ENCODE data around the gene PADI2. TPM values are rescaled to one million over a fixed set of nuclear protein-coding genes. Genes with fewer than 3 reads are reported as not detected.

PADI2 gene
- total and polyA plus RNA-seq, 2 donors (not counting 3 experiments of a cell fraction or from before 2014, with no cell fraction given): not detected

GRCh38 chr1:17102232-17102631 is 17.0 kb downstream of the PADI2 start:
- intact Hi-C loops (cut with micrococcal nuclease): no loop called here
- ChIA-PET CTCF (no interaction called here), POLR2A (no interaction called here)
- Histone ChIP-seq H4K20me1 (replicated peaks; ENCODE audit: control insufficient read depth, extremely low read depth, insufficient read depth, low read length) (no peaks in the 10 kb centered on the region), H3K4me1 (ENCODE audit: control insufficient read depth, extremely low read depth, insufficient read depth, low read length) (no peaks in the 10 kb centered on the region), H3K27me3 (ENCODE audit: control insufficient read depth in 2 of 2, insufficient read depth in 2 of 2, low read length in 2 of 2) (peaks cover 0 to 2% of the 10 kb centered on the region in 2 experiments), H3K9me3 (replicated peaks; ENCODE audit: control insufficient read depth, insufficient read depth, low read length) (no peaks in the 10 kb centered on the region), H3K36me3 (ENCODE audit: control insufficient read depth in 2 of 2, extremely low read depth in 1 of 2, insufficient read depth in 2 of 2, low read length in 2 of 2) (no peaks in the 10 kb centered on the region), H3K27ac (ENCODE audit: insufficient read depth, low read depth, low read length) (no peak overlapping the region), H3K4me2 (ENCODE audit: insufficient read depth, low read length) (no peak overlapping the region), H3K79me2 (ENCODE audit: control insufficient read depth, insufficient read depth, low read length) (no peaks in the 10 kb centered on the region), H3K9ac (replicated peaks; ENCODE audit: extremely low read depth, insufficient read depth, low read length) (no peak overlapping the region), H2AFZ (ENCODE audit: low read depth, low read length) (no peak overlapping the region), H3K9me1 (replicated peaks; ENCODE audit: control insufficient read depth, extremely low read depth, insufficient read depth, low read length) (no peaks in the 10 kb centered on the region), H3K4me3 (replicated peaks in 1 of 3; ENCODE audit: insufficient read depth in 1 of 3, low read depth in 1 of 3, low read length in 3 of 3) (no peak overlapping the region)
- no peak for TF ChIP-seq EZH2 (IDR thresholded peaks at IDR 0.05; ENCODE audit: borderline replicate concordance, low read depth, low read length, severe bottlenecking)
- no peak for TF ChIP-seq MAX (IDR thresholded peaks at IDR 0.05; ENCODE audit: insufficient read depth, insufficient read length)
- no peak for TF ChIP-seq MYC (IDR thresholded peaks at IDR 0.05; ENCODE audit: low read depth, low read length)
- TF ChIP-seq POLR2AphosphoS5 (IDR thresholded peaks at IDR 0.05; ENCODE audit: insufficient read depth, low read depth, low read length): no peak
- TF ChIP-seq JUN (IDR thresholded peaks at IDR 0.05; ENCODE audit: borderline replicate concordance, insufficient read depth, insufficient read length, low read depth): no peak
- no peak for TF ChIP-seq FOS (IDR thresholded peaks at IDR 0.05; ENCODE audit: borderline replicate concordance, insufficient read depth, low read length)
- no peak for TF ChIP-seq CTCF (IDR thresholded peaks at IDR 0.05; ENCODE audit: extremely low read depth in 1 of 2, insufficient read depth in 1 of 2, low read depth in 1 of 2, low read length in 2 of 2)
- no peak for TF ChIP-seq POLR2A (IDR thresholded peaks at IDR 0.05; ENCODE audit: low read depth, low read length)
- no peak for TF ChIP-seq GATA2 (IDR thresholded peaks at IDR 0.05; ENCODE audit: insufficient read depth, insufficient read length, low read depth, low read length)
- dilution Hi-C loops (cut with MboI; ENCODE audit: extremely low pct_ligation_motif_present, low sequenced_read_pairs): no loop called here
- FAIRE-seq: no peak
- BruUV-seq (replicated peaks): no TSS peak
- DNase-seq (ENCODE audit: low read depth, low spot score): no peak
